GM19025 (cell line): ENCODE measurements around the gene SMDT1.
"Not testable (repeated sequence)": the region's sequence is repeated elsewhere in the genome, so short reads cannot be mapped to it uniquely, and the experiment has no call there.

ENCODE experiments used
- ATAC-seq: cut with Tn5 transposase; IDR thresholded peaks from one replicate; pipeline ENCODE4 v1.9.1; 2021; ENCODE audit warnings: mild to moderate bottlenecking, low read depth, moderate library complexity; ENCODE audit not compliant: unreplicated experiment

Gene SMDT1

DNA sequence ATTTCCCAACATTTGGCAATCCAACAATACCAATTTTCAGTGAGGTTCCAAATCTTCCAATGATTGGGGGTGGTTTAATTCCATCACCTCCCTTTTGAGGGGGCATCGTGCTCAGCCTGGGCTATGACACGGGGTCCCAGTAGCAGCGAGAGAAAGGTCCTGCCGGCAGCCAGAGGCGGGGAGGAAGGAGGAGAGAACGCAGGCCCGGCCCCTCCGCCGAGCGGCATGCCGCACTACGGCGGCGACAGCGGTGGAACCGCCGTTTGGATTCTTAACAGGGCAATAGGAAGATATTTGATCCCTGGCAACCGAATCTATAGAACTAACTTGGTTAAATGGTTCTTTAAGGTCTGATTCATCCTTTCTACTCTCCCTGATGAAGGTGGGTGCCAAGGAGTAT, 29.3 kb downstream of the SMDT1 start:
- no peak for ATAC-seq

DNA sequence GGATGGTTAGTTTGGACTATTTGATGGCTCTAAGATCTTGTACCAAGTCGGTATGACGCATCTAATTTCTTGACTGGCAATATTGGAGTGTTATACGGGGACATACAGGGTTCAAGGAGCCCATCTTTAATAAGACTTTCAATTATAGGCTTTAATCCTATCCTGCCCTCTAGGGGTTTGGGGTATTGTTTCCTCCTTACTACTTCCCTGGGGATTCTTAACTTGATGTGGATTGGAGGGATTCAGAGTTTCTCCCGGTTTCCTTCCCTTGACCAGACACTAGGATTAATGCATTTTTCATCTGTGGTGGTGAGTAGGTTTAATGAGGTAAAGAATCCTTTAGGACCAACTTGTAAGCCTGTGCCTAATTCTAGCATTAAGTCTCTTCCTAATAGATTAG, 32.3 kb downstream of the SMDT1 start:
- no peak for ATAC-seq

DNA sequence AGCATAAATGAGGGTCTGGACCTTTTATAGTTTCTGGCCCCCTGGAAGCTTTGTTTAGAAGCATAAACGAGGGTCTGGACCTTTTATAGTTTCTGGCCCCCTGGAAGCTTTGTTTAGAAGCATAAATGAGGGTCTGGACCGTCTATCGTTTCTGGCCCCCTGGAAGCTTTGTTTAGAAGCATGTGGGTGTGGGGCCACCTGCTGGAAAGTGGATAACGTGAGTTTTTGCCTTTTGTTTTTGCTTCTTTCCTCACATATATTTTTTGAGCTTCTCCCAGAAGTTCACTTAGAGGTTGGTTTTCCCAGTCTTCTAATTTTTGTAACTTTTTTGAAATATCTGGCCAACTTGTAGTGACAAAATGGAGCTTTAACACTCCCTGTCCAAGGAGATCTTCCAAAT, 33.3 kb downstream of the SMDT1 start:
- ATAC-seq, result not testable (repeated sequence)

DNA sequence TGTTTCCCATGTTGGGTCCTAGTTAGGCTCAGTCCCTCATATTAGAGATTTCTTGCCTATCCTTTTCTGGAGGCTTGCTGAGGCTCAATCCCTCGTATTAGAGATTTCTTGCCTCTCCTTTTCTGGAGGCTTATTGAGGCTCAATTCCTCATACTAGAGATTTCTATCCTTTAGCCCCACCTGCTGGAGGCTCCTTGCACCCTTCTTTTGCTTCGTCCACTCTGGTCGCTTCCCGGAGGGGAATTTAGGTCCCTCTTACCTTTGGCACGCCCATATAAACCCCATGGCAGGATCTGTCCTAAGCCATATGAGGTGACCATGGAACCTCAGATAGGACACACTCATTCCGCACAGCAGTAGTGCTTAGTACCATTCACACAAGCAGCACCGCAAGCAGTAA, 35.2 kb downstream of the SMDT1 start:
- ATAC-seq, result no peak

DNA sequence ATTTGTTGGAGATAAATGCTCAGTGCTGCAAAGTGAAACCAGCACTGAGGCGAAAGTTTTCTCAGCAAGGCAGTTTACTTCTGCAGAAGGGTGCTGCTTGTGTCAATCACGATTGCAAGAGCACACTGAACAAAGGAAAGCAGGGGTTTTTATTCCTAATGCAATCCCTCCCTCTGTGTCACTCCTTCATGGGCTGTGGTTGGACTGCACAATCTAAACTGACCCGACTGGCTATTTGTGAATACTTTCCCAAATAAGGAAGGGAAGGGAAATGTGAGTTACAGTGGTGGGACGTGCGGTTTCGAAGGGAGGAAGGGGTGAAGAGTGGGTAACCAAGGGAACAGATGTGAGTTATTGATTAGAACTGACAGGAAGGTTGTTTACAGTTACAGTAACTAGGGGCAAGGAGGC, 35.9 kb downstream of the SMDT1 start:
- ATAC-seq, result not testable (repeated sequence)

DNA sequence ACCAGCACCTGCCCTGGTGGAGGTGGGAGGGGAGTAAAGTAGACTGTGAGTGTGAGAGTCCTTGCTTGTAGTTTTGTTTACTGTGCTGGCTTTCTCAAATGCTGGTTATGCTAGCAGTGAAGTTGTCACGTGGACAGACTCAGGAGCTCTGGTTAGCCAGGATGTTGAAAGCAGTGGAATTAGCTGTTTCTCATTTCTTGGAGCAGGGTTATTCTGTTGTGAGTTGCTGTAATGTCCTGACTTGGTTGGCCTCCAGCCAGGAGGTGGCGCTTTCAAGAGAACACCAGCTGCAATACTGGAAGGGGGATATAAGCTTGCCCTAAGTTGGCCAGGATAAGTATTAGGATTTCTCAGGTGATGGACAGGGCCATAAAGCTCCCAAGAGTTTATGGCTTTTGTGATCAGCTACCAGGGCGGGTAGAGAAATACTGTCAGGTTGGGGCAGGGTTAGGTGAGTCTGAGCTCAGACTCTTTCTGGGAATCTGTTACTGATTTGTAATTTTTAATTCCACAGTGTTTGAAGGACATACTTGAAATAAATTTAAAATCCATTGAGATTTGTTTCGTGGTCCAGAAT, 37.4 kb downstream of the SMDT1 start:
- no peak for ATAC-seq

DNA sequence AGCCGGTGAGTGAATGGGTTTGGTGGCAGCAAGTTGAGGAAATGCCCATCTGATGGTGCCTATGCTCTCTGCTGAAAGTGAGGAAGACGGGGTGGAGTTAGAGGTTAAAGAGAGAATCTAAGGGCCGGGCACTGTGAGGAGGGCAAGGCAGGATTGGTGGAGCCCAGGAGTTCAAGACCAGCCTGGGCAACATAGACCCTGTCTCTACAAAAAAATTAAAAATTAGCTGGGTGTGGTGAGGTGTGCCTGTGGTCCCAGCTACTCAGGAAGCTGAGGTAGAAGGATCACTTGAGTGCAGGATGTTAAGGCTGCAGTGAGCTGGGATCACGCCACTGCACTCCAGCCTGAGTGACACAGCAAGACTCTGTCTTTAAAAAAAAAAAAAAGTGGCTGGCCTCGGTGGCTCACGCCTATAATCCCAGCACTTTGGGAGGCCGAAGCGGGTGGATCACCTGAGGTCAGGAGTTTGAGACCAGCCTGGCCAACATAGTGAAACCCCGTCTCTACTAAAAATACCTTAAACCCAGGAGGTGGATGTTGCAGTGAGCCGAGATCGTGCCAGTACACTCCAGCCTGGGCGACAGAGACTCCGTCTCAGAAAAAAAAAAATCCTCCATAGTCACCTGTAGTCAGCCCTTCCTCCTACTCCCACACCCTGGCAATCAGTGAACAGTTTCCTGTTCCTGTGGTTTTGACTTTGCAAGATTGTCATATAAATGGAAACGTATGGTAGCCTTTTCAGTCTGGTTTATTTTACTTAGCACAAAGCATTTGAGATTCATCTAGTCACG, 40.9 kb downstream of the SMDT1 start:
- not testable (repeated sequence) for ATAC-seq

DNA sequence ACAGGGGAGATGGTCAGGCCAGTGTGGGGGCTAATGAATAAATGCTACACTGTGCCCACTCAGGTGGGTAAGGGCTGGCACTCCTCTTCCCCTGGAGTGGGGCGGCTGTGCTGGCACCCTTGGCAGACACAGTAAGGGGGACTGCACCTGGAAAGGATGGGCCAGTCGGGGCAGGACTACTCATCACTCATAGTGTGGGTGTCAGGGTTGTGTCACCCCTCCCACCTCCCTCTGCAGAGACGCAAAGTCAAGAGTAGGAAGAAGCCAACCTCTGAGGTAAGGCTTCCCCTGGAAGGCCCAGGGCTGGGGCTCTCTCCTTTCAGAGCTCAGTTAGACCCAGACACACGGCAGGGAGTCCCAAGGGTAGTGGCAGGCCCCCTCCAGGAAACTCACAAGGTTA, 44.0 kb downstream of the SMDT1 start:
- not testable (repeated sequence) for ATAC-seq

DNA sequence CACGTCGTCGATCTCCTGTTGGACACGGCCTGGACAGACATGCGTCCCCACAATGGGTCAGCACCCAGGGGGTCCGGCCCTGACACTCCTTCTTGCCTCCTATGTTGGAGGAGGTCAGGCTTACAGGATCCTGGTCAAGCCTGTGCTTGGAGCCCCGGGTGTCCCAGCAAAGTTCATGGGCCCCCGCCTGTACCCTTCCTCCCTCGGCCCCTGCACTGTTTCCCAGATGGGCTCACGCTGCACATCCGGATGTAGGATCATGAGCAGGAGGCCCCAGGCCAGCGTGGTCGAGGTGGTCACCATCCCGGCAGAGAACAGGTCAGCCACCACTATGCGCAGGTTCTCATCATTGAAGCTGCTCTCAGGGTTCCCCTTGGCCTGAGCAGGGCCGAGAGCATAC, 48.1 kb downstream of the SMDT1 start:
- ATAC-seq, result no peak

DNA sequence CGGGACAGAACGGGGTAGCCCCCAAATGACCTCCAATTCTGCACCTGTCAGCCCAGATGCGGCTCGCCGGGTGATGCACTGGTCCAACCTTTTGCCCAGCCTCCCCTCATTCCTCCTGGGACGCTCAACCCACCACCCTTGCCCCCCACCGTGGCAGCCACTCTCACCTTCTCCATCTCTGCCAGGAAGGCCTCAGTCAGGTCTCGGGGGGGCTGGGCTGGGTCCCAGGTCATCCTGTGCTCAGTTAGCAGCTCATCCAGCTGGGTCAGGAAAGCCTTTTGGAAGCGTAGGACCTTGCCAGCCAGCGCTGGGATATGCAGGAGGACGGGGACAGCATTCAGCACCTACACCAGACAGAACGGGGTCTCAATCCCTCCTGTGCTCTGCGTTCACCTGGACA, 48.5 kb downstream of the SMDT1 start:
- not testable (repeated sequence) for ATAC-seq

DNA sequence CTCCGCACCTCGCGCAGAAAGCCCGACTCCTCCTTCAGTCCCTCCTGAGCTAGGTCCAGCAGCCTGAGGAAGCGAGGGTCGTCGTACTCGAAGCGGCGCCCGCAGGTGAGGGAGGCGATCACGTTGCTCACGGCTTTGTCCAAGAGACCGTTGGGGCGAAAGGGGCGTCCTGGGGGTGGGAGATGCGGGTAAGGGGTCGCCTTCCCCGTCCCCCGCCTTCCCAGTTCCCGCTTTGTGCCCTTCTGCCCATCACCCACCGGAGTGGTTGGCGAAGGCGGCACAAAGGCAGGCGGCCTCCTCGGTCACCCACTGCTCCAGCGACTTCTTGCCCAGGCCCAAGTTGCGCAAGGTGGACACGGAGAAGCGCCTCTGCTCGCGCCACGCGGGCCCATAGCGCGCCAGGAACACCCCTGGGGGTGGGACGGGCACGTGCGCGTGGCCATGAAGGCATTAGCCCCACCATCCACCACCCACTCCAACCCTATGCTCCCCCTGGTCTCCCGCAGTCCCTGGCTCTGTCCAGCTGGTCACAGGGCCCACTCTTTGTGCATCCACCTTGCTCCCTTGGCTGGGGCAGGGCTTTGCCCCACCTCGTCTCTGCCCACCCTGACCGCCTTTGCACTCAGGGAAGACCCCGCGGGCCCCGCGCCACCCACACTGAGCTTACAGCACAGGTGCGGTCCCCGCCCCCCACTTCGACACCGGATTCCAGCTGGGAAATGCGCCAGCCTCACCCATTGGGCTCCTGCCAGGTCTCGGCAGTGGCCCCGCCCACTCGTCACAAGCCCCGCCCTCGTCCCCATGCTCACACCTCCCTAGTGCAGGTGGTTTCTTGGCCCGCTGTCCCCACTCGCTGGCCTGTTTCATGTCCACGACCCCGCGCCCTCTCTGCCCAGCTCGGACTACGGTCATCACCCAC, 49.5 kb downstream of the SMDT1 start:
- not testable (repeated sequence) for ATAC-seq

DNA sequence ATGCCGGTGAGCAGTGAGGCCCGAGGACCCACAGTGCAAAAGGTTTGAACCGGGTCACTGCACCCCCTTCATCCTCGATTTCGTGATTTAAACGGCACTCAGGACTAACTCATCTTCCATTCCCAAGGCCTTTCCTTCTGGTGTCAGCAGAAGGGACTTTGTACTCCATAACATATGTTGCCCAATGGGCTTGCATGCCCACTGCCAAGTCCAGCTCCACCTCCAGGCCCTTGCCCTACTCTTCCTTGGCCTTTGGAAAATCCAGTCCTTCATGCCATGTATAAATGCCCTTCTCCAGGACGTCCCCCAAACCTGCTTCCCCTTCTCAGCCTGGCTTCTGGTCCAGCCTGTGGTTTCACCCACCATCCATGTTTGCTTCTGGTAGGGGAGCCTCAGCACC, 50.7 kb downstream of the SMDT1 start:
- ATAC-seq, result not testable (repeated sequence)

DNA sequence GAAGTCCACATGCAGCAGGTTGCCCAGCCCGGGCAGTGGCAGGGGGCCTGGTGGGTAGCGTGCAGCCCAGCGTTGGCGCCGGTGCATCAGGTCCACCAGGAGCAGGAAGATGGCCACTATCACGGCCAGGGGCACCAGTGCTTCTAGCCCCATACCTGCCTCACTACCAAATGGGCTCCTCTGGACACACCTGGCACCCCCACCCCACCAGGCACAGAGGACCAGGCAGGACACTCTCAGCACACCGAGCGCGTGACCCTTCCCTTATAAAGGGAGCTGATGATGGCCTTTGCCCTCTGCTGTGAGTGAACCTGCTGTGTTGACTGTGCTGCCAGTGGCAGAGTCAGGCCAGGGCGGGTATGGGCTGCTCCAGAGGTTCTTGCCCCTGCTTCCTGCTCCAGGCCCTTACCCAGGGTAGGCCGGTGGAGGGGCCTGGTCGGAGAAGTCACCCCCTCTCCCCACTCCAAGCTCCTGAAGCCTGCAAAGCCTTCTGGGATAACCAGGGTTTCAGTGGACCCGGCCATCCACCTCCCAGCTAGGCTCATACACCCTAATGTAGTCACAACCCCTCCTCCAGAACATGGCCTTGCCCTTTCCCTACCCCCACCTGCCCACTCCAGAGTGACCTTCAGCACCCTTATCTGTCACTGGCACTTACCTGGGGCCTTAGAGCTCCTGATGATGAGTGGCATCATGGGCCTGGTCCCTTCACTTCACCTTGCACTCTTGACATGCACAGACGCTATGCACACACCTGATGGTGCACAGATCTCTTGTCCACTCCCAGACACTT, 51.3 kb downstream of the SMDT1 start, which contains the start of gene CYP2D6:
CYP2D6 (minus strand) TSS at position 172 of the 793 bp plus-strand sequence; CDS start at position 153, 19 bp downstream.
- ATAC-seq, result not testable (repeated sequence)

DNA sequence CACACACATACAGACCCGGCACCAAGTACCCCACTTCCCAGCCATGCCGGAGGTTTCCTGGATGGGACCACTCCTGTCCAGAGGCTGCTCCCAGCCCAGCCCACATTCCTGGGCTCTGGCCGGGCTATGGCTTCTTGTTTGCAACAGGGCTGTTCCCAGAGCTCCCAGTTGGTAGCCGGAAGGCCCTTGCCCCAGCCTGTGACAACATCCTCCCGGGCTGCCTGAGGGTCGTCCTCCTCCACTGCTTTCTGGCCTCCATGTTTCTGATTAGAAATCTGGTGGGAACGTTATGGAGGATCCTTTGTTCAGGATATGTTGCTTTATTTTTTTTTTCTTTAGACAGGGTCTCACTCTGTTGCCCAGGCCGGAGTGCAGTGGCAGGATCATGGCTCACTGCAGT, 52.1 kb downstream of the SMDT1 start:
- no peak for ATAC-seq

DNA sequence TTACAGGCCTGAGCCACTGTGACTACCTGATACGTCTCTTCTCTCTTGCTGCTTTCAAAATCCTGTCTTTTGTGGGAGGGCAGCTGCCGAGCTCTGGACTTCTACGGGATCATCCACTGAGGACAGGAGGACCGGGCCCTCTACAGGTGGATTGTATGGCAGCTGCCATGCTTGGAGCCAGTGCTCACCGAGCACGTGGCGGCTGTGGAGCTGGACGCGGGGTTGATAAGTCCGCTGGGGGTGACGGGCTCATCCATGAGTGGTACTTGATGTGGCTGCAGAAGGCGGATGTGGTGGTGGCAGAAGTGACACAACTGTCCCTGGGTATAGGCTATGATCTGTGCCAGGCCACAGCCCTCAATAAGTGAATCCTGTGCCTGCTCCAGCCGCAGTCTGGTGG, 53.0 kb downstream of the SMDT1 start:
- ATAC-seq, result no peak
